IPS-NIHi11 (cell line): Measurements from ENCODE around the gene GPR85.
A peak's percentile ranks its signal among the peaks of the same experiment; 100 is the strongest.
"Not testable (repeated sequence)": the region's sequence is repeated elsewhere in the genome, so short reads cannot be mapped to it uniquely, and the experiment has no call there.

Experiments
- DNase-seq: peaks from one replicate; pipeline ENCODE4 v3.0.0; 2012; ENCODE audit warnings: mixed read lengths, low spot score

GPR85 gene, protein sequence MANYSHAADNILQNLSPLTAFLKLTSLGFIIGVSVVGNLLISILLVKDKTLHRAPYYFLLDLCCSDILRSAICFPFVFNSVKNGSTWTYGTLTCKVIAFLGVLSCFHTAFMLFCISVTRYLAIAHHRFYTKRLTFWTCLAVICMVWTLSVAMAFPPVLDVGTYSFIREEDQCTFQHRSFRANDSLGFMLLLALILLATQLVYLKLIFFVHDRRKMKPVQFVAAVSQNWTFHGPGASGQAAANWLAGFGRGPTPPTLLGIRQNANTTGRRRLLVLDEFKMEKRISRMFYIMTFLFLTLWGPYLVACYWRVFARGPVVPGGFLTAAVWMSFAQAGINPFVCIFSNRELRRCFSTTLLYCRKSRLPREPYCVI

DNA sequence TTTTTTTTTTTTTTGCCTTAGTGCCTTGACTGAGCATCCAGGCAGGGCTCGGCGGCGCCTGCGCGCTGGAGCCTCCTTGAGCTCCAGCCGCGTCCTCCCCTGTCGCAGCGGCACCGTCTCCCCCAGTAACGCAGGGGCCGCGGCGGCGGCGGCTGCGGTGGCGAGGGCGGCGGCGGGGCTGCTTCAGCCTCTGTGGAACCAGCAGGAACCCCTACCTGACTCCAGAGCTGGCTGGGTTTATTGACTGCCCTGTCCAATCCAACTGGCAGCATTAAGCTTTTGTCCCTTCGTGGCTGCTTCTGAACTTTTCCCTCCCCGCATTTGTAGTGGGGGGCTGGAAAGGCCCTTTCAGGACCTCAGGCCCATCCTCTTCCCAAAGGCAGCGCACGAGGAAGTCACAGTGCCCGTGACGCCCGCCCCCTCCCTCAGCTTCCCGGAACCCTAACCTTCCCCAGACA is at the start of gene GPR85:
GPR85 (minus strand) TSS at position 397 of the 458 bp plus-strand sequence. CDS start 2,106 bp downstream, outside the sequence.
- DNase-seq = peak; percentile 89

DNA sequence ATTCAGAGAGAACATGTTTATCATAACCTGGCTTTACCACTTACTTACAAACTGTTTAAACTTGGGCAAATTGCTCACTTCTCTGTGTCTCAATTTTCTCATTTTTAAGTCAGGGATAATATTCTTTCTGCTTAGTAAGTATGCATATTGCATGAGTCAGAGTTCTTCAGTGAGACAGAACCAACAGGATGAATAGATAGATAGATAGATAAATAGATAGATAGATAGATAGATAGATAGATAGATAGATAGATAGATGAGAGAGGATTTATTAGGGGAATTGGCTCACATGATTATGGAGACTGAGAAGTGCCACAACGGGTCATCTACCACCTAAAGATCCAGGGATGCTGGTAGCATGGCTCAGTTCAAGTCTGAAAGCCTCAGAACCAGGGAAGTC is 47.4 kb upstream of the GPR85 start:
- DNase-seq = no peak

DNA sequence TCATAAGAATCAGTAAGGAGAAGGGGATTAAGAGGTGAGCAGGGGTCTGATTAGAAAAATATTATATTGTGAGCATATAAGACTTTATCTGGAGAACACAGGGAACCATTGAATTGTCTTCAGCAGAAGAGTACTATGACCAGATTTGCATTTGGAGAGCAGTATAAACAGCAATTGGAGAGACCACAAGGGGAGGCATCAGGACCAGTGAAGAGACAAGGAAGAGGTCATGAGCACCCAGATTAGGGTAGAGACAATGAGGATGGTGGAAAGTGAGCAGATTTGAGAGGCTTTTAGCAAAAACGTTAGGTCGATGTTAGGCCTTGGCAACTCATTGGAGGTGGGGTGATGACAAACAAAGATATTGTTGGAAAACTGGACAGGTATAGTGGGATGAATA is 44.7 kb upstream of the GPR85 start:
- no peak for DNase-seq

DNA sequence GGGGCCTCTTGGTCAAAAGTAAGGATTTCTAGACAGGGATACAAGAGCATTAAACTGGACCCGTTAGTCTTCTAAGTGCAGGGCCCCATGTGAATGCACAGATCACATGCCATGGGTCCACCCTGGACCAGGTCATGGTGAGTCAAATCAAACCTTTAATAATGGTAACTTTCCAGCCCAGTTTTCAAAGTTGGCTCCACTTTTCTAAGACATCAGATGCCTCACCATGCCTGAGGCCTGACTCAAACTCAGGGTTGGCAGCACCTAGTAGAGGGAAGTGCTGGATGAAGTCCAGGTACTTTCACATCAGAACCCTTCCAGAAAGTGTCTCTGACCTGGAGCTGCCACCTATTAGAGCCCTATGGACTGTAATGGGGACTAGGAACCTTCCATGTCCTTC is 41.4 kb upstream of the GPR85 start:
- no peak for DNase-seq

DNA sequence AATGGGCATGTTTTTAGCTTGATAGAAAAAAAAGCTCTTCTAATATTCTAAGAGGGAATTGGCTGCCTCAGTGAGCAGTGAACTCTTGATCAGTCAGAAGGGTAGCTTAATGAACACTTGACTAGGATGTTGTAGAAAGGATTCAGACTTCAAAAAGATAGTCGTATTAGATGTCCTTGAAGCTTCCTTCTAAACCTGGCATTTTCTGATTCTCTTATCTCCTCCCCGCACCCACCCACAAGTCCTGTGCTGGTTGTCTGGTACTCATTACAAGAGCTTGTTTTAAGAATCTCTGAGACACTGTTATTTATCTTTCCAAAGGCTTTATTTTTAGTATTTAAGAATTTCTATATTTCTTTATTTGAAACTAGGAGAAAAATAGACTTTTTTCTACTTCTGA is 39.1 kb upstream of the GPR85 start:
- DNase-seq = no peak

DNA sequence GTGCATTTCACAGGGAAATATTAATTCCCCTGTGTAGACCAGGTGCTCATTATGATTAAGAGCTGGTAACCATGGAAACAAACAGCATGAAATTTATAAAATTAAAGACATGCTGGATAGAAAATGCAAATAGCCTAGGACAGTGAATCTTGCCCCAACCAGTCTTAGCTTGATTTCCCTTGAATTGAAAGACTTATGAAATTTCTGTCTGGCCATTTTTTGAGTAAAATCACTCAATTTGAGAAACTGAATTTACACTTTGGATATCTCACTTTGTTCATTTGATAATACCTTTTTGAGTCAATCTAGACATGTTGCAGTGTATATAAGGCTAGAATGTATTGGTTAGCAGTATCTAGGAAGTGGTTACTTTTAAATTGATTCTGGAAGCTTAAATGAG is 36.1 kb upstream of the GPR85 start:
- no peak for DNase-seq

DNA sequence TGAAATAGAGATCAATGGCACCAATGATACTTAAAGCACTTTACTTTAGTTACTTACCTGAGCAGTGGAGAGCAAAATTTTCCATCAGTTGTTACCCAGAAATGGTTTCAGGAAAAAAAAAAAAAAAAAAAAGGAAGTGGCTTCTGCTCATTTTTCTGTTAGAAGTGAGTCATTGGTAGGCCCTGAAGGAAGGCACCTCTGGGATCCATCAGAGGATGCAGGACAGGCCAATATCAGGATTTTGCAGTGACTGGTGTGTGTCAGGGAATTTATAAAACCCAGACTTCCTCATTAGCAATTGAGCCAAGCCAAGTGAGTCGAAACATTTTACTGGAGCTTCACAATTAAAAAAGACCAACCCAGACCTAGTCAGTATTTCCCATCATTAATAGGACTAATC is 34.0 kb upstream of the GPR85 start:
- DNase-seq = no peak

DNA sequence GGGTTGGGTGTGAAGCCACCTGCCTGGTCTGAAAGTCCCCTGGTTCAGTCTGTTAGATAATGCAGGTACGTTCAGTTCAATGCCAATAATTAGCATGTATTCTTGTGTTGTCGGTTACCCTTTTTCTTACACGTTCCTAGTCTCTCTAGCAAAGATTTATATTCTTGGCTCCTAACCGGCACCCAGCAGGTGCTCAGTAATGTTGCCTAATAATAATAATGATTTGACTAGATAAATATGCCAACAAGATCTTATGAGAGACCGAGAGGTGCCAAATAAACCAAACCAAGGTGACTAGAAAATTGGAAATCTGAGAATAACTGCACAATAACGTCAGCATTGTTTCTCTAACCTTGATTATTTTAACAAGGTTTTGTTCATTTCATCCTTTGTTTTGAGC is 32.8 kb upstream of the GPR85 start:
- no peak for DNase-seq

DNA sequence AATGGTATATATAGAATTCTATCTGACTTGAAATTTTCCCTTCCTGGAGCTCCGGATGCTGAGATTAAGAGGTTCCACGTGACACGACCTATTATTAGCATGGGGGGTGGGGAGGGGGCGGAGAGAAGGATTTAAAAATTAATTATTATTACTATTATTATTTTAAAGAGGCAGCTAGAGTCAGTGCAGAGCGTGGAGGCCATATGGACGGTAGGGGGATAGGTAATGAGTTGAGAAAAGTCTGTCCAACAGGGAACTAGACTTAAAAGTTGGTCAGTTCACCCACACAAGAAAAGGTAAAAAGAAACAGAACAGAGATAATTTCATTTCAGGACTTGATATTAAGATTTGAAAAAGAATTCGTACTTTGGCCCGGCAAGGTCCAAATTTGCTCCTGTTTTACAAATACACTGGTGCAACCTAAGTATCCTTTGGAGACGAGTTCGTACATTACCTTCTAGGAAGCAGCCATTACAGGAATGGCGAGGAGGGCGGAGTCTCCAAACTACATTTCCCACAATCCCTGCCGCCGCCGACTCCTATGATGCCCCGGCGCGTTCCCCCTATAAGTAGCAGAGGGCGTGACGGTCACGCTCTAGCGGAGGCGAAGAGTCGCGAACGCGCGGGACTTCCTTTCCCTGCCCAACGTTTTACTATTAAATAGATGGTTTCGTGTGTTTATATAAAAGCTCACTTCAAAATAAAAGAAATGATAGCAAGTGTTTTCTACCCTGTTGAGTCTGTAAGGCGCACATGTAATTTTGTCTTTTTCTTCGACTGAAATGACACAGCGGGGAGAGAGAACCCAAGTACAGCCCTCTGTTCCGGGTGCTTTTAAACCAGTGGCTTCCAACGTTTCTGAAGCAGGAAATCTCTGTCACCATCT is 31.7 kb upstream of the GPR85 start, which contains the start of gene SMIM30:
SMIM30 (minus strand) TSS at position 481 of the 886 bp plus-strand sequence. CDS start 976 bp downstream, outside the sequence.
- DNase-seq = peak; percentile 89

DNA sequence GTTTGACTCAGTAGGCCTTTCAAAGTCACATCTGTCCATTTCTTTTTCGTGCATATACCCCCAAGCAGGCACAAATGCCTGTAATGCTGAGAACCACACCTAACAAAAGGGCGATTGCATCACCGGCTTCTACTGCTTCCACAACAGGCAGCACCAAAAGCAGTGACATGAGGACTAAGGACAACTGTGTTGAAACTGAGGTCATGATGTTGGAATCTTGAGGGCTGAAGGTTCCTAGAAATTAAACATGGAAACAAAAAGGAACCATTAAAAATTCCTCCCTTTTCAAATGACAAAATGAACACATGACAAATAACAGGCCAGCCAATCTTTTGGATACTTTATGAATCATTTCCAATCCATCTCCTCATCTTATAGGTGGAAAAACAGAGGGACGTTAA is 30.7 kb upstream of the GPR85 start:
- DNase-seq = not testable (repeated sequence)

DNA sequence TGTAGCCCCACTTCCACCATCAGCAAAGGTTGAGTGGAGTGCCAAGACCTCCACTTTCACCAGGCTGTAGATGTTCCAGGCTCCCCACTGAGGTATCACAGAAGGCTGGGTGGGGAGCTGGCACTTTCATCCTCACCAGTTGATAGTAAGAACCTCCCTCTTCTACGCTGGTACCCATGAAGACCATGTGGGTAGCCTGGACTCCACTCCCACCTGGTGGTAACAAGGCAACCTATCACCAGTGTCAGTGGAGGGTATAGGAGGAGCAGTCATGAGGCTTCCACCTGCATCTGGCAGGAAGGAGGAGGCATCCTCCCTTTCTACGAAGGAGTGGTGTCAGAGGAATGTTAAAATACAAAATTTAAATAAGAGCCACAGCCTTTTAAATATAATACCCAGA is 27.3 kb upstream of the GPR85 start:
- peak; percentile 10 for DNase-seq

DNA sequence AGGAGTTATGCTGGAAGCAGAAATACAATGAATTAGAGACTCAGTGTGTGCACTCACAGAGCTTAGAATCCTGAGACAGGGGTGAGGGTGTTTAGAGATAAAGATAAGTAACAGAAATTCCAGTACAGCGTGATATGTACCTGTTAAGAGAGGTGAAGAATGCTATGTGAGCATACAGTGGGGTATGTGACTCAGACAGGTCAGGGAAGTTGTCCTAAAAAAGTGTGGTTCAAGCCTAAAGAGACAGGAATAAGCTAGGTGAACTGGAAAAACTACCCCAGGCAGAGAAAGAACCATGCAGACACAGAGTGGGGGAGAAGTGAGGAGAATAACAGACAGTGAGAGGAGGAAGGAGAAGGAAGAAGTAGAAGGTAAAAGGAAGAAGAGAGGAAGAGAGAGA is 23.1 kb upstream of the GPR85 start:
- DNase-seq = no peak

DNA sequence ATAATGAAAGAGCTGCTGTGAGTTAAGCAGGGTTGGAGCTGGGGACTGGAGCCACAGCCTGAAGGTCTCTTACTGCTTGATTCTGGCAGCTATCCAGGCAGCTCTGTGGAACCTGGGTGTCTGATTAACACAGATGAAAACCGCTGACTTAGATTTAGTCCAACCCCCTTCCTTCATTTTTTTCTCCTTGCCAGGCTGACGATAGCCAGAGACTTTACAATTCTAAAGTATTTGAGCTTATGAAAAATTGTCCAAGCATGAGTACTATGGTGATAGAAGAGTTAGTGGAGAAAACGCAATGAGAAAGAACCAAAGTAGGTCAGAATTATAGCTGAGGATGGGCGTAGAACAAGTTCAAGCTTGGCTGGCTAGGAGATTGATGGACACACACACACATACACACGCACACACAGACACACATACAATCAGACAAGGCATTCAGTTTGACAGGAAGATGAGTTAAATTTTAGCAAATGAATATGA is 13.5 kb upstream of the GPR85 start:
- DNase-seq = no peak

DNA sequence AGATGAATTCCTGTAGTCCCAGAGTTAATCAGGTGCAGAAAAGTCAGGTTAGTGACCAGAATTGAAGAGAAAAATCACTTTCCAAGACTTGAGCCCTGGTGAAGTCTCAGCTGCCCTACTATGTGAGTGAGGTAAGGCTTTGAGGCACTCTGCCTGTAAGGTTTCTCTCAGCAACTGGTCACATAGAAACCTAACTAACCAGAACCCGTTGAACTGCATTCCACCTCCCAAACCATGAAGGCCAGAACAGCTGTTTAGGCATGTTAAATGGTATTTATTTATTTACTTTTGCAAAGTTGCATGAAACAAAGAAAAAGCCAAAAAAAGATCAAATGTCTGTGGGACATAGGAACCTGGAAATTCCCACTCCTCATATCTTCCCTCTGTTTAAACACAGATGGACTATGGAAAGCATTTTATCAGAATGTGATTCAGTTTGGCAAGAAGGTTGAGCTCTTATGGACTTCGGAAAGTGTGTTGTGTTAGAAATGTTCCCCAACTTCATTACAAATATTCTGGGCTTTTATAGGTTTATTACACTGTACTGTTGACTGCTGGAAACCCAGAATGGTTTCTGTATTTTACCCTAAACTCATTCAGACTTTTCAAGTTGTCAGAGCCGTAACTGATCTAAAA is 12.8 kb upstream of the GPR85 start:
- DNase-seq = peak; percentile 40

DNA sequence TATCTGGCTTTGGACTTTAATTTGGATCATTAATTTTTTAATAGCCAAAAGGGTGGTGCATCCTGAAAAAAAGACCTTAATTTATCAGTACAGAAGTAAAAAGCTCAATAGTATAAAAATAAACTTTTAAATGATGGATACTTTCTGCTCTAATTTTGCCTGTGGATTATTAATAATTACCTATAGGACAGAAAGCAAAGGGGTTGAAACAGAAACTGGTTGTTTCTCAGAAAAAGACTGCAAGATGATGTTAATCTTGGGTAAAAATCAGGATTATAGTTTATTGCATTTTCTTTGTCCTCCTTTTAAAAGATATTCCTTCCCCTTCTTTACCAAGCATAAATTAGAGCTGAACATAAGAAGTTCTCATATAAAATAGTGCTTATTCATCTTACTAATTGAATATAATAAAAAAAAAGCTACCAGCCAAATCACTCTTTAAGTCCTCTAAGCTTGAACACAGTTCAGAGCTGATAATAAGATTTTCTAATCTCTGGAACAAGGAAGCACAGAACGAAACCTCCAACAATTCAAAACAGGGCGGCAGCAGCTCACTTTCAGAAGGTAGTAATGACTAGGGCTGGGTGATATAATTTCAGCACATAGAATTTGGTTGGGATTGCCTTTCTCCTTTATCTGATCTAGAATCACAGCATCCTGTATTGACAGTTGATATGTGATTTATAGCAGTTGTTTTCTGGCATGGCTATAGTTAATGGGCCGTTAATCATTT is 8.1 kb upstream of the GPR85 start:
- no peak for DNase-seq

DNA sequence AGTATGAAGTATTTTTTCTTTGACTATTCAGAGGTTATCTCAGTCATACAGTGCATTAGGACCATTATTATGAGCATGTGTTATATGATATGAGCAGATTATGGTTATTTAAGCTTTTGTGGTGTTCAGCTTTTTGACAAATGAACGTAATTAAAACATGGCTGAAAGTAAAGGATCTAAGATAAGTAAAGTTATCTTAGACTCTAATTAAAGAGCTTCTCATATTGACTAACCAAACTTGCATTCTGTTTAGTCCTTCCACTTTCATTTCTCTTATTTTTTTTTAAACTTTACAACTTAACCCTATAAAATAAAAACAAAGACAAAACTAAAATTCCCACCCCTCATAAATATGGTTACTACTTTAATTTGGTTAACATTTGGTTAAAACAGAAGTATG is 6.9 kb upstream of the GPR85 start:
- DNase-seq = no peak

DNA sequence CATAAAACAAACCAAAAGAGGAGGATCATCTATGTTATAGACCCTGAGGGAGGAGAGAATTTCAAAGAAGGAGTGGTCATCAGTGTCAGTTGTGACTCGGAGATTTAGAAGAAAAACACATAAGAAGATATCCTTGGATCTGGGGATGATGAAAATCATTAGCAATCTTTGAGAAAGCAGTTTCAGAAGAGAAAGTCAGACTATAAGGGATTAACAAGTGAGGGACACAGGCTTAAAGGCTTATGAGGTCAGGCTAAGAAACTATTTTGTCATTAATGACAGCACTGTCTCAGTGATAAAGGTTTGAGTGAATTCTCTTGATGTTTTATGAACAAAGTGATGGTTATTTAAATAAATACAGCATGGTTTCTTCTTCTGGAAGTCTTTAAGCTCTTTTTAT is 6.1 kb upstream of the GPR85 start:
- DNase-seq = no peak

DNA sequence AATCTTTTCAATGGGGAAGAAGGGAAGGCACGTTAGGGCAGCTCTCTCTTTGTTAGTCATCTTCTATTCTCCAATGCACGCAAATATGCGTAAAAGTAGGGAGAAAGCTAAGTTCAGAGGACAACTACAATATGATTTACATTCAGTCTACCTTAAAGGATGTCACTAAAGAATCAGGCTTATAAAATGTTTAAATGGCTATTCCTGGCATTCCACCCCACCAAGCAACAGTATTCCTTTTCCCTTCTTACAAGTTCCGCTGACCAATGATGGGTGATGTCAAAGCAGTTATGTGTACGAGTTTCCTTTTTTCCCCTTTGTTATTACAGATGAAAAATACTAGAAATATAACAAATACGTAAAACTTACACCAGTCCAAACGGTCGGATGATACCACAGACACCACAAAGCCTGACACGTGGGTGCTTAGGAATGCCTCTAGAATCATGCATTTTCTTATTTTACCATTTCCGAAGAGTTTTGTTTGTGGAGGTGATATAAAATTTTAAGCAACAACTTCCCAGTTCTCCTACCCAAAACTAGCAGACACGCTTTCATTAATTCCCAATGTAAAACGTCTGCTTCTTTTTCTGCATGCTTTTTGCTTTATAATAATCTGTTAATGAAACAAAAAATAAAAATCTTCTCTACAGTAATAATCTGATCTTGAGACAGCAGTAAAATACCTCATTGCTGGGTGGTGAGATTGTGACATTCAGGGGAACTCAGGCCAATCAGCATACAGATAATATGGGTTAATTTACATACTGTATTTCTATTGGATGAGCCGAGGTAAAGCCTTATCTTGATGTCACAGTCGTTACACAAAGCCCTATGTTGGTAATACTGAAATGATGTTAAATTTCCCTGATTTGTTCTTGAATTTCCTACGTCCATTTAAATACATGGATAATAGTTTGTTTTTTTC is 708 bp upstream of the GPR85 start:
- peak; percentile 87 for DNase-seq

DNA sequence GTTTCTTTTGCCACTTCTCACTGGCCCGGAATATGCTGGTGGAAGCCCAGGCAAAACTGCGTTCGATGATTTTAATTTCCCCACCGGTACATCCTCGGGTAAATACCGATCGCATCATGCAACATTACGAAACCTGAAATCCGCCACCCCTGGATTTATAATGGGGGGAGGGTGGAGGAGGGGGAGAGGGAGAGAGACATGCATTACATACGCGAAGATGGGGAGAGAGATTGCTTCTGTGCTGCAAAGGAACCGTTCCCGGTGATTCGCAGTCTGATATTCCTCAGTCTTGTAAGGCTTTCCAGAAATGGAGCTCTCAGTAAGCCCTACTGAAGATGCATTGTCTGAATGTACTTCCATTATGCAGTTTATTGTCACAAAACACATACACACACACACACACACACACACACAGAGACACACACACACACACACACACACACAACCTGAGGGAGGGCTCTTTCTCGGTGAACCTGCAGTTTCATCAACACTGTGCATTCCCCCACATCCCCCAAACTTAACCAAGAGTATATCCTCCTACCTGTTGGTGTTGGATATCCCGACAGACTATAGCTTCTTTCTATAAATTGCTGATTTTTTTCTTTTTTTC is 741 bp downstream of the GPR85 start:
- no peak for DNase-seq
